Liver (tissue), 3 donors: ENCODE data around the gene ATP8B3.

Experiments used
- EGR1 ChIP-seq, 2 donors: IDR thresholded peaks; 2 replicates each; pipeline ENCODE4 v1.6.1; 2016 to 2018; ENCODE audit warnings: antibody characterized with exemption in 2 of 2, low read depth in 2 of 2
- FOXA1 ChIP-seq: IDR thresholded peaks from 2 replicates; pipeline ENCODE4 v1.6.1; 2016; ENCODE audit warnings: antibody characterized with exemption
- NR2F2 ChIP-seq: IDR thresholded peaks from 2 replicates; pipeline ENCODE4 v1.6.1; 2016; ENCODE audit warnings: antibody characterized with exemption
- RAD21 ChIP-seq, 2 donors: IDR thresholded peaks; 2 replicates each; pipeline ENCODE4 v1.6.1; 2016; ENCODE audit warnings: antibody characterized with exemption in 2 of 2, mild to moderate bottlenecking in 2 of 2
- RXRA ChIP-seq, 2 donors: IDR thresholded peaks; 2 replicates each; pipeline ENCODE4 v1.6.1; 2017 to 2018; ENCODE audit warnings: antibody characterized with exemption in 2 of 2, mild to moderate bottlenecking in 1 of 2
- YY1 ChIP-seq: IDR thresholded peaks from 2 replicates; pipeline ENCODE4 v1.6.1; 2016; ENCODE audit warnings: antibody characterized with exemption, mild to moderate bottlenecking
- TF ChIP-seq, protein P1 (sequence below): fragments of 150-350 bp; IDR thresholded peaks from 2 replicates; pipeline ENCODE4 v1.5.1; 2017; ENCODE audit warnings: improper control_type of control experiment, low read depth, low read length; ENCODE audit not compliant: missing input control
- TF ChIP-seq, protein P2 (sequence below): IDR thresholded peaks from 2 replicates; pipeline ENCODE4 v1.6.1; 2016; ENCODE audit warnings: antibody characterized with exemption, mild to moderate bottlenecking
- TF ChIP-seq, protein P3 (sequence below): IDR thresholded peaks from 2 replicates; pipeline ENCODE4 v1.6.1; 2016; ENCODE audit warnings: antibody characterized with exemption
- donor health status: healthy.
- donor health status: healthy.

DNA sequence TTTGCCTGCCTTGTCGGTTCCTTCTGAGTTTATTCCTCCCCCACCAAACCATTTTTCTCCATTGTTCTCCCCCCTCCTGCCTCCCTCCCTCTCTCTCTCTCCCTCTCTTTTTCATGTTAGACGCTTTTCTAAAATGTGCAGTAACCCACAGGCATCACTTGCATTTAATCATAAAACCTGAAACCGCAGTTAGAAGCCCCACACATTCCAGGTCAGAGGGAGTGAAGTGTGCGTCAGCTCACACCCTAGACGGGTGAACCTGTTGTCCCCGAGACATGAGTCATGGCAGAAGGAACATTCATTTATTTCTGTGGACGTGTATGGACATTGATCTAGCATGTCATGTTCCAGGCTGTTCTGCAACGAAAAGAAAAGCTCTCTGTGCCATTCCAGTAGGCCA, 38.9 kb downstream of the ATP8B3 start:
- TF ChIP-seq, protein P1, sequence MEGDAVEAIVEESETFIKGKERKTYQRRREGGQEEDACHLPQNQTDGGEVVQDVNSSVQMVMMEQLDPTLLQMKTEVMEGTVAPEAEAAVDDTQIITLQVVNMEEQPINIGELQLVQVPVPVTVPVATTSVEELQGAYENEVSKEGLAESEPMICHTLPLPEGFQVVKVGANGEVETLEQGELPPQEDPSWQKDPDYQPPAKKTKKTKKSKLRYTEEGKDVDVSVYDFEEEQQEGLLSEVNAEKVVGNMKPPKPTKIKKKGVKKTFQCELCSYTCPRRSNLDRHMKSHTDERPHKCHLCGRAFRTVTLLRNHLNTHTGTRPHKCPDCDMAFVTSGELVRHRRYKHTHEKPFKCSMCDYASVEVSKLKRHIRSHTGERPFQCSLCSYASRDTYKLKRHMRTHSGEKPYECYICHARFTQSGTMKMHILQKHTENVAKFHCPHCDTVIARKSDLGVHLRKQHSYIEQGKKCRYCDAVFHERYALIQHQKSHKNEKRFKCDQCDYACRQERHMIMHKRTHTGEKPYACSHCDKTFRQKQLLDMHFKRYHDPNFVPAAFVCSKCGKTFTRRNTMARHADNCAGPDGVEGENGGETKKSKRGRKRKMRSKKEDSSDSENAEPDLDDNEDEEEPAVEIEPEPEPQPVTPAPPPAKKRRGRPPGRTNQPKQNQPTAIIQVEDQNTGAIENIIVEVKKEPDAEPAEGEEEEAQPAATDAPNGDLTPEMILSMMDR, result no peak
- TF ChIP-seq EGR1 (IDR thresholded peaks at IDR 0.05; ENCODE audit: low read depth in 2 of 2) (no peak), FOXA1 (no peak), RAD21 (IDR thresholded peaks at IDR 0.05) (no peak), YY1 (no peak), RXRA (IDR thresholded peaks at IDR 0.05) (no peak), NR2F2 (no peak)
- TF ChIP-seq, protein P2, sequence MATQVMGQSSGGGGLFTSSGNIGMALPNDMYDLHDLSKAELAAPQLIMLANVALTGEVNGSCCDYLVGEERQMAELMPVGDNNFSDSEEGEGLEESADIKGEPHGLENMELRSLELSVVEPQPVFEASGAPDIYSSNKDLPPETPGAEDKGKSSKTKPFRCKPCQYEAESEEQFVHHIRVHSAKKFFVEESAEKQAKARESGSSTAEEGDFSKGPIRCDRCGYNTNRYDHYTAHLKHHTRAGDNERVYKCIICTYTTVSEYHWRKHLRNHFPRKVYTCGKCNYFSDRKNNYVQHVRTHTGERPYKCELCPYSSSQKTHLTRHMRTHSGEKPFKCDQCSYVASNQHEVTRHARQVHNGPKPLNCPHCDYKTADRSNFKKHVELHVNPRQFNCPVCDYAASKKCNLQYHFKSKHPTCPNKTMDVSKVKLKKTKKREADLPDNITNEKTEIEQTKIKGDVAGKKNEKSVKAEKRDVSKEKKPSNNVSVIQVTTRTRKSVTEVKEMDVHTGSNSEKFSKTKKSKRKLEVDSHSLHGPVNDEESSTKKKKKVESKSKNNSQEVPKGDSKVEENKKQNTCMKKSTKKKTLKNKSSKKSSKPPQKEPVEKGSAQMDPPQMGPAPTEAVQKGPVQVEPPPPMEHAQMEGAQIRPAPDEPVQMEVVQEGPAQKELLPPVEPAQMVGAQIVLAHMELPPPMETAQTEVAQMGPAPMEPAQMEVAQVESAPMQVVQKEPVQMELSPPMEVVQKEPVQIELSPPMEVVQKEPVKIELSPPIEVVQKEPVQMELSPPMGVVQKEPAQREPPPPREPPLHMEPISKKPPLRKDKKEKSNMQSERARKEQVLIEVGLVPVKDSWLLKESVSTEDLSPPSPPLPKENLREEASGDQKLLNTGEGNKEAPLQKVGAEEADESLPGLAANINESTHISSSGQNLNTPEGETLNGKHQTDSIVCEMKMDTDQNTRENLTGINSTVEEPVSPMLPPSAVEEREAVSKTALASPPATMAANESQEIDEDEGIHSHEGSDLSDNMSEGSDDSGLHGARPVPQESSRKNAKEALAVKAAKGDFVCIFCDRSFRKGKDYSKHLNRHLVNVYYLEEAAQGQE, result no peak
- TF ChIP-seq, protein P3, sequence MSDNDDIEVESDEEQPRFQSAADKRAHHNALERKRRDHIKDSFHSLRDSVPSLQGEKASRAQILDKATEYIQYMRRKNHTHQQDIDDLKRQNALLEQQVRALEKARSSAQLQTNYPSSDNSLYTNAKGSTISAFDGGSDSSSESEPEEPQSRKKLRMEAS, result no peak
